Left lobe of liver (tissue), 2 donors: ENCODE results near the gene ANXA6. TPM values are rescaled to one million over a fixed set of nuclear protein-coding genes. Genes with fewer than 3 reads are reported as not detected.

ENCODE experiments used
- ATAC-seq: fragments of 200-7000 bp; cut with Tn5 transposase; one replicate; pipeline ENCODE4 v1.9.1; 2020; ENCODE audit warnings: mild to moderate bottlenecking, moderate library complexity
- DNase-seq: peaks from one replicate; pipeline ENCODE4 v3.0.0-alpha.2; 2020; ENCODE audit warnings: low spot score
- total RNA-seq: library from RNA; stranded (reverse); gene quantifications from one replicate; pipeline ENCODE4 v1.2.1, GENCODE V29; 2021
- donor health status: DM: no; HTN: no; CAD: no; lungs with moderate emphysema.
- donor health status: DM: no; HTN: yes; CAD: no.

ANXA6 gene
- total RNA-seq, 1 donor from 2014 or later = 232 TPM

DNA sequence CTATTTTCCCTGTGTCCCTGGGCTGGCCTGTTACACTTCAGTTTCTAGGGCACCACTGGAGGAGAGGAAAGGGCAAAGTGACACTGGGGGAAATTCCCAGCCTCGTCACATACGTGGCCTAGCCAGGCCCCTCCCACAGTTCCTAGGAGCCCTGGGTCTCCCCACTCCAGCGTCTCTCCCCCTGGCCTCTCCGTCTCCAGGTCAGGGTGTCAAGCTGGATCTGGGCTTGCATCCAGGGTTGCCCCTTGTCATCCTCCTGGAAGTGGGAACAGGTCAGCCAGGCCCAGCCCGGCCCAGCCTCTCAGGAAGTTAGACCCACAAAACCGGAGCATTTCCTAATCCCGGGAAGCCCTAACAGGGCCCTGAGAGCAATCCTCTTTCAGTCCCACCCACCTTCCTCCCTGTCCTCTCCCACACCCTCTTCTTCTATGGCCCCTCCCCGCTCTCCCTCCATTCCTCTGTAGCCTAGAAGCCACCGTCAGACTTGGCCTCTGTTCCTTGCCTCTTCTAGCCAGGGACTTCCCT lies 72.0 kb downstream of the ANXA6 start:
- ATAC-seq (peak; percentile 60), DNase-seq (no peak)

DNA sequence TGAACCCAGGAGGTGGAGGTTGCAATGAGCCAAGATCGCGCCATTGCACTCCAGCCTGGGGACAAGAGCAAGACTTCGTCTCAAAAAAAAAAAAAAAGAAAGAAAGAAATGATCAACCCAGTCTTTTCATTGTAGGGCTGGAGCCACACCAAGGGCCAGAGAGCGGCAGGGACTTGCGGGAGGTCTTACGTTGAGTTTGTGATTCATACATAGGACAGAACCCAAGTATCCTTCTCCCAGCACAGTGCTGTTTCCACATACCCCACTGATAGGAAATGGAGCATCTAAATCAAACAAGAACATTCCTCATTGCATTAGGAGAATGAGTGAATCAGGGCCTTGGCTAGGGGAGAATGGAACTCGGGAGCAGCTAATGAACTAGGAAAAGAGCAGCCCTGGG lies 73.2 kb downstream of the ANXA6 start:
- no peak for DNase-seq
- ATAC-seq = no peak

DNA sequence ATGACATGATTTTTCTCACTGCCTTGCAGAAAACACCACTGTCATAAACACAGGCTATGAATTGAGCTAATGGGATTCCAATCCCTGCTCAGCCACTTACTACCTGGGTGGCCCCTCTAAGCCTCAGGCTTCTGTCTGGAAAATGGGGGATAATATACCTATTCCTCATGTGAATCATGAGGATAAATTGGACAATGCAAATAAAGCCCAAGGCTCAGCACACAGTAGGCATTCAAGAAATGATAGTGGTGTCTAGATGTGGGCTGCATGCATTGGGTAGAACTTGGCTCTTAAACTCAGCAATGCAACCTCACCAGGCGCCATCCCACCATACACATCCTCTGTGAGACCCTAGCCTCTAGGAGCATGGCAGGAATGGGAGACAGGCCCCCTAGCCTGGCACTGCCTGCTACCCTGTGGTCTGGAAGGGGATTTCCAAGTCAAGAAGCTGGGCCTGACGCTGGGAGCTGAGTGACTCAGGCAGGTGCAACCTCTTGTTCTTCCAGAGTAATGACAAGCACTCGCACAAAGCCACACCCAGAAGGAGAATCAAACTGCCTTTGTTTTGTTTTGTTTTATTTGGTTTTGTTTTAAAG lies 74.4 kb downstream of the ANXA6 start:
- DNase-seq = no peak
- no peak for ATAC-seq

DNA sequence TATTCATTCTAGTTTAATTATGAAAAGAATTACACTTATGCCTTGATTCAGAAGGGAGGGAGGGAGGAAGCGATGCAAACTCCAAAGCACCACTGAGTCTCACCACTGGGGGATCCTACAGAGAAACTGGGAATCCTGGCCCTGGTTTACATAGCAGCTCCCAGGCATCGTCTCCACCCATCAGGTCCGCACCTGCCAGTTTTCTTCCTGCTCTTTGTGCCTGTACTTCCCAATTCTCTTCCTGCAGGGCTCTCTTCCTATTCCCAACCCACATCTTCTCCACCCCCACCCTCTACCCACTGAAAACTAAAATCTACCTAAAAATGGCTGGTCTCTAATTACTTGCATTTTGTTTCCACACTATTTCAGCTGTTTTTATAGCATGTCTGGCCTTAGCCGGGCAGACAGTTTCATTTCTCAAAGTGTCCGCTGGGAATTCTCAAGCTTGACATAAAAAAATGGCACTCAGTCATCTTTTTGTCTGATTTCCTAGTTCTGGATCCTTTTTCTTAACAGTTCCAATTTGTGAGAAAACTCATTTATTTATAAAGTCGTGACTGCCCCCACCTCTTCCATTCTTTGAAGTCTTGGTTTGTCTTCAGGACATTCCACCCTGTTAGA lies 75.2 kb downstream of the ANXA6 start:
- ATAC-seq (no peak), DNase-seq (no peak)

DNA sequence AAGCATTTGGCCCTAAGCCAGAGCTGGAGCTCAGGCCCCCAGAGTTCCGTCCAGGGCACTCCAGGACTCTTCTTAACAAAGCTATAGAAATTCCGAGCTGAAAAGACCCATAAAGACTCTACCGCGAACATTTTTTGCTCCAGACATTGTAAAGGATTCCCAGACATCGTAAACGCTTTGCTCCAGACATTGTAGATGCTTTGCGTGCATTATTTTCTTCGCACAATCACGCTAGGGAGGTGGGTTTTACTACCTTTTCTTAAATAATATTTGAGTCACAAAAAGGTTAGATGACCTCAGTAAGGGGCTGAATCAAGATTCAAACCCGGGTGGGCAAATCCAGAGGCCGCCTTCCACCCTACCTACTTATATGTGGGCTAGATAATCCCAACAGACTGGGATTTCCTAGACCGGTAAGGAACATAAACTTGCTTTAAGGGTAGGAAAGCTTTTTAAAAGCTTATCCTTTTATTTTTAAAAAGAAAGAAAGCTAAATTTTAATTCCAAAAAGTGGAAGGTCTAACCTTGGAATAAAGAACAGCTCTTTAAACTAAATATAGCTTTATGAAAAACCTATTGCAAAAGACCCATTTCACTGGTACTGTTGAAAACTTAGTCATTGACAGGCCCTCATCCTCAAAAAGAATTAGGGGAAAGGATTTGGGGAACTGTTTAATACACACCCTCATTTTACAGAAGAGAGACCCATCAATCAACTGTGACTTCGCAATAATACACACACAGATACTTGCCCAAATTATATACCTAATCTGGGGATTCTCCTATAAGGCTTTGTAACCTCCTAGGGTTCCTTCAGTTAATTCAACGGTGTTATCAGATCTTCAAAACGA lies 75.9 kb downstream of the ANXA6 start:
- ATAC-seq (no peak), DNase-seq (no peak)

DNA sequence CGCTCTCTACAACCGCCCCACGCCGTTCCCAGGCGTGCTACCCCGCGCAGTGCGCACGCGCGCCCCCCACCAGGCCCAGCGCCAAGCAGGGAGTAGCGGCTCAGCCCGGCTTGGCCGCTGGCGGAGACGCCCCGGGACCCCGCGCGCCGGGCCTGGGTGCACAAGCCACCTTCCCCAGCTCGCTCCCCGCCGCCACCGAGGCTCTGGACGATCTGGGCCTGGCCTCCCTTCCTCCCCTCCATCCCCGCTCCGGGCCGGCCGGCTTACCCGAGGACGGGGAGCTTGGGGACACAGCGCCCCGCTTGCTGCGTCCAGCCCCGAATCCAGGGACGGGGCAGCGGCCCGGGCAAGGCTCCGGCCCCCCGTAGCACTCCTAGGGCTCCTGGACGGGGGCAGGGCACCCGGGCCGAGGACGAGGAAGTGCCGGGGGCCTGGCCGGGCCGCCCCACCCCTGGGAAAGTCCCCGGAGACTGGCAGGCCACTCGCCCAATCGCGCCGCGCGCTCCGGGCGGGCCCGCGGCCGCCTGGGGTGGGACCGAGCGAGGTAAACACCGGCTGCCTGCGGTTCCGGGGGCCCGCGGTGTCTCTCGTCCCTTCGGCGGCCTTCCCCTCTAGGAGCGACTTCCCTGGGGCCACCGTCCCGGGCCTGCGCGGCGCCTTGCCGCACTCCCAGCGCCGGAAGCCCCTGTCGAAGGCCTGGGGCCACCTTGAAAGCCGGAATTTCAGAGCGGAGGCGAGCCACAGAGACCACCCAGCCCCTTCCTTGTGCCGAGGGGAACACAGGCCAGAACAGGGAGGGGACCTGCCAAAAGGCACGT lies 76.8 kb downstream of the ANXA6 start, which contains the start of gene TNIP1:
Gene TNIP1, minus strand, starts transcription at position 422 of the 818 bp plus-strand sequence. CDS start 15,939 bp downstream, outside the sequence.
- peak; percentile 98 for DNase-seq
- peak; percentile 86 for ATAC-seq

DNA sequence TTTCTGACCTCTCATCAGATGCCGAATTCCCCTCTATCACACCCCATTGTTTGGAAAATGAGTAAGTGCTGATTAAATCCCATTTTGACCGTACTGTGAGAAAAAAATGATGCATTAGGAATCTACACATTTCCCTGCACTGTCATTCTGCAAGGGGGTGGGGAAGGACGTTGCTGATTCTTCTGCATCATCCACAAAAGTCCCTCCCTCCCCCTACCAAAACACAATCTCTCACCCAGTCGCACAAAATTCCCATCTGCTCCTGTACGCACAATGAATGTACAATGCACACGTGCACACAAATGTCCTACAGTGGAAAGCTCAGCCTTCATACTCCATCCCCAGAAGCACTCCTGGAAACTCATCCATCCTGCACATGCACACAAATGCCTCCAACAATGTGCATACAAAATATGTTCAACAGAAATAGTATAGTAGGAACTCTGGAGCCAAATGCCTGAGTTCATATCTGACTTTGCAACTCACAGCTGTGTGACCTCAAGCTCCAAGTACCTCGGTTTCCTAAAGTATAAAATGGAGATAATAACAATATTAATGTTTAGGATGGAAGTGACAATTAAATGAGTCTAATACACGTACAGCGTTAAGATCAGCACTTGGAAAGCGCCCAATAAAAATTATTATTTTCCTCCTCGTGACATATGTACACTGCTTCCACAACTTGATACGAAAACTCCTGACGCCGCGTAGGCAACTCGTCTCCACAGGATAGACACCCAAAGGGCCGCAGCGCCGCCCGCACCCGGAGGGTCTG lies 77.6 kb downstream of the ANXA6 start:
- ATAC-seq = no peak
- no peak for DNase-seq

DNA sequence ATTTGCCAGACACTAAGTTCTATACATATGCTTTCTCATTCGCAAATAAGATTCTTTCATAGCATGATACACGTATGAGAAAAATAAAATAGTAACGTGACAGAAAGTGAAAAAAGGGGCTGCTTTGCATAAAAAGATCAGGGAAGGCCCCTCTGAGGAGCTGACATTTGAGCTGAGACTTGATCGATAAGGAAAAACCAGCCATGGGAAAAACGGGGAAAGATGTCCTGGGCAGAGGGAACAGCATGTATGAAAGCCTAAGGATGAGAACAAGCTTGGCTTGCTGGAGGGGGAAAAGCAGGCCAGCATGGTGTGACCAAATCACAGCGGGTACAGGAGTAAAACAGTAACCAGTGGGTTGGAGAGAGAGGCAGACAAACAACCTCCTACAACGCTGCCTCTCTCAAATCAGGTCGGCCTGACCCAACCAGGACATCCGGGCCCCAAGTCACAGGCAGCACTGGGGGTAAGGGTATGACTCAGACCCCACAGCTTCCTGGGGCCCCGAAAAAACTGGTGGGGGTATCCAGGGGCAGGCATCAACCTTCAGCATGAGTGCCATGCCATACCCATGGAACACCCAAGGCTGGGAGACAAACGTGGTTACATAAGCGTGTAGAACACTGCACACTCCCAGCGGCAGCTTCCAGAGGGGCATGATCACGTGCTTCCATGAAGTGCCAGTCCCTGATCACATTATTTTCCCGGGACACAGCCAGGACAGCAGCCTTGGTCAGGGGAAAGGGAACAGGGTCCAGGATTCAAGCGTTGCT lies 78.9 kb downstream of the ANXA6 start:
- DNase-seq = peak; percentile 86
- peak; percentile 56 for ATAC-seq

DNA sequence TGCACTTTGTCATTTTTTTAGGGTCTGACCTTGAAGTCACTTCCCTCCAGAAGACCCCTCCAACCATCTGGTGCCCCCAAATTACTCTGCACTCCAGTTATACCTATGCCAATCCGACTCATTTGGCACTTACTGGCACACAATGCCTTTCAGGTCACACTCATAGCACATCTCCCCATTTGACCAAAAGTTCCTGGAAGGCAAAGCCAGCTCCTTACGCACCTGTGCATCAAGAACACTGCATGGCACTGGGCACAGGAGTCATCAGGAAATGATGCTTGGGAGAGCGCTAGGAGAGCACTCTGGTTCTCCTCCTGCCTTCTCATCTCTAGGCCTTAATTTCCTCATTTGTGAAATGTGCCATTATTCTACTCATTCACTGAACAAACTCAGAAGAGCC lies 79.6 kb downstream of the ANXA6 start:
- ATAC-seq (no peak), DNase-seq (no peak)

DNA sequence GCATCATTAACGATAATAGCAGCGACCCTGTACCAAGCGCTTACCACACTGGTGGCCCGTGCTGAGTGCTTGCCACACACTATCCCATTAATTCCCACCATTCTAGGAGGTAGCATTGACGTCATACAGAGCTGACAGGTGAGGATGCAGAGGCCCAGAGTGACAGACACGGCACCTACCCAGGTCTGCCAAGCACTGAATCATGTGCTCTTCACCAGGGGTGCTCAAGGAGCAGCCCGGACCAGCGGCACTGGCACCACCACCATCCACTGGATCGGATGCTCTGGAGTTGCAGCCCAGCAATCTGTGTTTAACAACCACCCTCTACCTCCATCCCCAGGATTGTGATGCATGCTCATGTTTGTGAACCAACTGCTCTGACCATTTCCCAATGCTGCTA lies 80.2 kb downstream of the ANXA6 start:
- ATAC-seq (no peak), DNase-seq (no peak)

DNA sequence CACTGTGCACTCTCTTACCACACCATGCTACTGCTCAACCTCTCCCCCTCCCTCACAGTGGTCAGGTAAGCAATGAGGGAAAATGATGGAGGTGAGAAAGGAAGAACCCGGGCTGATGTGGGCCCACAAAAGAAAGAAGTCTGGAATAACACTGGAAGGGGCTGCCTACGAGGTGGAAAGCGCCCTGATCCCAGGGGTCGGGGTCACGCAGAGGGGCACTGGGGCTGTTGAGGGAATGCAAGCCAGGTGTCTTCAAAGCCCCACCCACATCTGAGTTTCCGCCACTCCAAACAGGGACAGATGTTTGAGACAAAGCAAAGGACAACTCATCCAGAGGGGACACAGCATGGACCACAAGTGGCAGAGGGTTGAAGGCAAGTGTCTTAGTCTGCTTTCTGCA lies 81.0 kb downstream of the ANXA6 start:
- DNase-seq (no peak), ATAC-seq (no peak)

DNA sequence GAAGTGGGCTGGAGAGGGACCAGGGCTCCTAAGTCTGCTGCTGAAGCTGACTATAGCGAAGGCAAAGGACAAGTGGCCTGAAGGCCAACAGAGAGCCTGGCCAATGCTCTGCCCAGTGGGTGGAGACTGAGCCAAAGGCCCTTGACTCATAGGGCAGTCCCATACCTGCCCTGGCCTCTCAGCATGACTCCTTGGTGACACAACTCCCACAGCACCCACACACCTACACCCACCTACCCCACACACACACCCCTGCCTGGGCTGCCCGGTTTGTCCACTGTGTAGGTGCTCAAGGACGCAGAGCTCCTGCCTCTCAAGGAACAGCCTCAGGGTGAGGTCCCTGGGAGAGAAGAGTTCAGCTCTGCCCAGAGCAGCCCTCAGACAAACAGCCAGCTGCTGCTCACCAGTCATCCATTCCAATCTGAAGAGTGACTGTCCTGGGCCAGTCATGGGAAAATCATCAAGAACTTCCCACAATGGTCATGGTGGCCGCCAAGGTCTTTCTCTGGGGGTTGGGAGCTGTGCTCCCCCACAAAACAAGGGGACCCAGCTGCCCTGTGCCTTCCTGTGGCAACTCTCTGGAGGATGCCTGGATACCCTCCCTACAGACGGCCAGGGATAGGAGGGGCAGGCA lies 81.8 kb downstream of the ANXA6 start:
- peak; percentile 85 for DNase-seq
- ATAC-seq = peak; percentile 80

DNA sequence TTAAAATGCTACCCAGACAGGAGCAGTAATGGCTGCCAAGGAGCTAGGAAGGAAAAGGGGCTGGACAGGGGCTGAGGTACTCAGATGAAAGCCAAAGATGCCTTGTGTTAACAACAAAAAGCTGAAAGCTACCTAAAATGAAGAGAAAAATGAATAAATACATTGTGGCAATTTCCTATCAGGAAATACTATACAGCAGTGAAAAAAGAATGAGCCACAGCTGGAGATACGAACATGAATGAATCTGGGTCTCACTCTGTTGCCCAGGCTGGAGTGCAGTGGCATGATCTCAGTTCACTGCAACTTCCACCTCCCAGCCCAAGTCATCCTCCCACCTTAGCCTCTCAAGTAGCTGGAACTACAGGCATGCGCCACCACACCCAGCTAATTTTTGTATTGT lies 83.0 kb downstream of the ANXA6 start:
- ATAC-seq = no peak
- no peak for DNase-seq

DNA sequence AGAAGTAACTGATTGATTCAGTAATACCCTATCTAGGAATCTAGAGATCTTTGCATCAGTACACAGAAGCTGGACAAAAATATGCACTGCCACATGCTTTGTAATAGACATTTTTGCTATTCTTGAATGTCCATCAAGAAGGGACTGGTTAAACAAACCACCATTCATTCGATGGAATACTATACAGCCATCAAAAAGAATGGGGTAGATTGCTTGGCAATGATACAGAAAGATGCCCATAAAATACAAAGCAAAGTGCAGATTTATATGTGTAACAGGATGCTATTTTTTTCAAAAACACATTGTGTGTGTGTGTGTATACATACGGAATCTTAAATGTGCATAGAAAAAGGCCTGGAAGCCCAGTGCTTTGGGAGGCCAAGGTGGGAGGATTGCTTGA lies 84.3 kb downstream of the ANXA6 start:
- no peak for DNase-seq
- no peak for ATAC-seq

DNA sequence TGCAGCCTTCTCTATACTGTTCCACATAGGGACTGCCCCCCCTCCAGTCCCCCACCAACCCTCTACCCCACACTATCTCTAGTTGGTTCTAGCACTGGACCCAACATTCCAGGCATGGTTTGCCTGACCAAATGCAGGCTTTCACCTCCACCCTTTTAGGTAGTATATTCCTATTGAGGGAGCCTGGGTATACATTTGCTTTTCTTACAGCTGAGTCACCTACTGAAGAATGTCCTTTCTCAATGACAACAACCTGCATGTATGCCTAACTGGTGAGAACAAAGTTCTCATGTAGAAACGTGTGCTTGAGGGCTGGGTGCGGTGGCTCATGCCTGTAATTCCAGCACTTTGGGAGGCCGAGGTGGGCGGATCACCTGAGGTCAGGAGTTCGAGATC lies 85.0 kb downstream of the ANXA6 start:
- ATAC-seq = no peak

DNA sequence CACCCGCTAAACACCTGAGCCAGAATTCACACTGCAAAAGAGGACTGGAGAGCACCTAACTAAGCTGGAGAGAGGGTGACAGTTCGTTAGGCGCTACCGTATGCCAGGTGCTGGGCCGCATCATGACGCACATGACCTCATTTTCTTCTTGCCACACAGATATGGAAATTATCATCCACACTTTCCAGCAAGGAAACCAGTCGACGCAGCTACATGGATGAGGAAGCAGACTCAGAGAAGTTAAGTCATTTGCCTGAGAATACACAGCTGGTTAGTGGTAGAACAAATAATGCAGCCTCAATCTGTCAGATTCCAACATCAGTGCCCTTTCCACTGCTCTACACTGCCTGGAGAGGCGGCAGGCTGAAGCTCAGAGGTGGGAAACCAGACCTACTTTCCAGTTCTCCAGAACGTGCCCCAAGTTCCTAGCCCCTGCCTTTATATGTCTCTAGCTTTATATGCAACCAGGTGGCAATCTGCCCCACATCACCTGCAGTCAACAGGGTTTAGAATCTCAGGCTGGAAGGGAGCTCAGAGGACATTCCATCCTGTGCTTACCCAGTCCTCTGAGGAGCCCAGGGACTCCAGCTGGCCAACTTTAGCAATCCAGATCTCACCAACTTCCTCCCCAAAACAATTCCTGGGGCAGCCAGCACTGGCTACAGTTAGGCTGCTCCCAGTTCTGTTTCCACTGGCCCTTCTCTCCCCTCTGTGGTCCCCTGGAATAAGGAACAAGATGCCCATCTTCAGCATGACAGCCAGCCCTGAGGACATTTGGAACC lies 85.5 kb downstream of the ANXA6 start:
- DNase-seq (no peak), ATAC-seq (no peak)

More for the DNA sequence above, 85.0 kb downstream of the ANXA6 start:
- no peak for DNase-seq

DNA sequence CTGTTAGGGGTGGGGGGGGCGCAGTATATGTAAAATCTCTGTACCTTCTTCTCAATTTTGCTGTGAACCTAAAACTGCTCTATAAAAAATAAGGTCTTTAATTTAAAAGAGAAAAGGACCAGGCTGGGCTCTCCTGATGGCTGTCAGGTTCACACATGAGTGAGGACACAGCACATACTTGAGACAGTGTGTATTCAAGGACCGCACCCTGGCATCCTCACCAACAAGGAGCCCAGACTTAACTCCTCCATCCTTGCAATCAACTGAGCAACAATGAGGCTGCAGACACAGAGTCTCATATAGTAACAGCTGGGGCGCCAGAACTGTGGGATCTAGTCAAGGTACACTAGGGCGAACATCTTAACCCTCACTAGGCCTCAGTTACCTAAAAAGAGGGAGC lies 86.6 kb downstream of the ANXA6 start:
- ATAC-seq = no peak
- no peak for DNase-seq

DNA sequence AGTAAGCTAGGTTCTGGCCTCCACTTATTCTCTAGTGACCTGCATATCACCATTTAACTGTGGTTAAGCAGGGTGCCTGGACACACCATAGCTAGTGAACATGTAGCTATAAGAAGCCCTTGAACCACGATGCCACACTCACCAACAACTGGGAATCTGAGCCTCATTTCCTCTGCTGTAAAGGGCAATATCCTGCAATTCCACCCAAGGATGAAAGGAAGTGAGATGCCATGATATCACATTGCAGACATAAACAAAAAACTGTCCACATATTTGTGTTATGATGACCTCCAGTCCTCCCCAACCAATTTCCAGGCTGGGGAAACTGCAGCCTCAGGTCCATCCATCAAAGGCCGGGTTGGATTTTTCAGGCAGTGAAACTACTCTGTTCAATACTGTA lies 87.1 kb downstream of the ANXA6 start:
- no peak for ATAC-seq
- DNase-seq = no peak
